Measurements from ENCODE around the gene ADGRB3. TPM values are rescaled to one million over a fixed set of nuclear protein-coding genes. Genes with fewer than 3 reads are reported as not detected.
"Not testable (repeated sequence)": the region's sequence is repeated elsewhere in the genome, so short reads cannot be mapped to it uniquely, and the experiment has no call there.

Gene ADGRB3
- total RNA-seq, 1 donor from 2014 or later: 0.05 TPM

DNA sequence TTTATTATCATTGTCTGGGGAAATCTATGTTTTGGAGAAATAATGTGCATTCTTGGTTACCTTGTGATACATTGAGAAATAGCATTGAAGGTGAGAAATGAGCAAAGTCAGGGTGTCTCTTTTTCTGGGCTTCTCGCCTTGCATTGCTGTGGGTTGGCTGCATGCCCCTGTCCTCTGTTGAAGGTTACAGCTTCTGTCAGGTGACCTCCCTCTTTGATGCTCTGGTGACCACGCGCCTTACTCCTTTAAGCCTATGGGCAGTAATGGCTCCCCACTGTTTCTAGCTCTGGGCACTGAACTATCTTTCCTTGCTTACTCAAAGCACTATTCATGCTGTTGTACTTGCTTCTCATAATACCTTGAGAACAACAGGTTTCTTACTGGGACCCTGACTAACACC, 14.6 kb downstream of the ADGRB3 start:
- DNase-seq (ENCODE audit: low read depth): no peak

- DNase-seq (ENCODE audit: low read depth): no peak
Measured at GRCh38 chr6:68650142-68650541, 15.1 kb downstream of the ADGRB3 start.

- DNase-seq (ENCODE audit: low read depth): no peak
Measured at GRCh38 chr6:68651011-68651985, 16.2 kb downstream of the ADGRB3 start.

DNA sequence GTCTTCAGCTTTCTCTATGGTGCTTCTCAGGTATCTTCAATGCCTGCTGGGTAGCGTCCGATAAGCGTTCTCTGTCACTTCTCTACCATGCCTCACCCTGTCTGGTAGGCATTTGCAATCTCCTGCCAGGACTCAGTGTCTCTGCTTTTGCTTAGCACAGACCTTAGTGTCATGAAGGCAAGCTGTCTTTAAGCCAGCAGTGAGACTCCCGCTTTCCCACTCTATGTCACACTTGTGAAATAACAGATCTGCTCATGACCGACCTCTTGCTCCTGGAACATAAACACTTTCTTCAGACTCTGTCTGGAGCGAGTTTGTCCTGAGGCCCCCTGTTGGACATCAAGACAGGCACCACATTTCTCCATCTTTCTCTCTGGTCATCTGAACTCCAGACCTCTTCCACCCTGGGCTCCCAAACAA, 17.0 kb downstream of the ADGRB3 start:
- no peak for DNase-seq (ENCODE audit: low read depth)

DNA sequence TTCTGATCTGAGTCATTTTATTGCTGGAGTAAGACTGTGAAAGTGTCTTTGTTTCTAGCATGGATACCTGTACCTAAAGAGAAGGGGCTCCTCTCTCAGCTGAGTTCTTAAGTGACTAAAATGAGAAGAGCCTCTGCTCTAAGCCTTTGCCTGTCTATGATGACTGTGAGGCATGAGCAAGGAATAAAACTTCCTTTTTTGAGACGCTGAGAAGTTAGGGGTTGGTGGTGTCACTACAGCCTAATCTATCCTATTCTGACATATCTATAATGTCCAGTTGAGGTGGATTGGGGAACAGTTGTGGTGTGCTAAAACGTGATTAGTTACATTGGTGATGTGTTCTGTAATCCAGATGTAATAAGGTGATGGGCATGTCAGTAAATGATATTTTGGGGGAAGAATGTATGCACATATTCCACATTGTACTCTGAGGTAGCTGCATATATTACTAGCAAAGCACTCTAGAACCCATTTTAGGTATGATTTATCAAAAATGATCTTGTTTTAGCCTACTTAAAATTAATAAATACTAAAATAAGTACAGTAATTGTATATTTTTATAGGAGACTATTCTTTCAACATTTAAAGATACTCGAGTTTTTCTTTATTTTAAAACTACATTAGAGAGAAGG, 18.1 kb downstream of the ADGRB3 start:
- no peak for DNase-seq (ENCODE audit: low read depth)

DNA sequence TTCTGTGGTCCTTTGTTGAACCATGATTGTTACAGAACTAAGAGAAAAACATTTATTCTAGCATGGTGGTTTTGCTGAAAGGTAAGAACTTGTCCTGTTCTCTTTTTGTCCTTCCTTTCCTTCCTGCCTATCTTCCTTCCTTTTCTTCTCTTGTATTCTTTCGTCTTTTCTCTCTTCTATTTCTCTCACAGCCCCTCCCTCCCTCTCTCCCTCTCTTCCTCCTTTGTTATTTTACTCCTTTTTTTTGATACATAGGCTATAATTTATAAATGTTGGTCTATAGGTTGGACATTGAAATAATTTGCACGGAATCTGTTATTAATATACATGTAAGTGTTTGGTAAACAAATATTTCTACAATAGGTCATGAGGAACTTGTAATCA, 18.6 kb downstream of the ADGRB3 start:
- DNase-seq (ENCODE audit: low read depth): no peak

DNA sequence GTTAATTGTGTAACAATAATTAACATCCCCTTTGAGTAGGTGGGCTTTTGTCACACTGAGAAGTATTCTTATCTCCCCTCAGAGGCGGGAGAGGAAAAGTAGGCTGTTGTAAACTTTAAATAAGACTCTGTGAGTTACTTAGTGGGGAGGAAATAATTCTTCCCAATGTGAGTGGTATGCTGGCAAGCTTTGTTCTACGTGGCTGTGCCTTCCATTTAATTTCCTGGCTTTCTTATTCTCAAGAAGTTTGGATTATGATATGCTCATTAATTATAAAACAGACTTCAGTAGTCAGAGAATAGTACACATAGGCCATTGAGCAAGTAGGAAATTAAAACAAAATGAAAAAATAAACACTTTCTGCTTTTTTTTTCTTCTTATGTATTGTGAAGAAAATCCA, 19.1 kb downstream of the ADGRB3 start:
- no peak for DNase-seq (ENCODE audit: low read depth)

DNA sequence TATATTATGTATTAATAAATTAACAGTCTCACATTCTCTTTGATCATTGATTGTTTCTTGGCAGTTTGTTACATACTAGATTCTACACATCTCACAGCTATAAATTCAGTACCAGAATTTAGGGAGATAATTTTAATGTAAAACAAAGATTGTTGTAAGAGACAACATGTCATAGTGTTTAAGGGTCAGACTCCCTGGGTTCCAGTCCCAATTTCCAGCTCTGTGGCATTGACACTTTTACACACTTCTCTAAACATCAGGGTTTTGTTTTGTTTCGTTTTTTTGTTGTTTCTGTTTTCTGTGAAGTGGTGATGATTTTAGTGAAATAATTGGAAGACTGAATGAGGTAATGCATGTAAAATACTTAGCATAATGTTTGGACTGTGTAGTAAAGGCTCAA, 19.9 kb downstream of the ADGRB3 start:
- DNase-seq (ENCODE audit: low read depth): no peak

DNA sequence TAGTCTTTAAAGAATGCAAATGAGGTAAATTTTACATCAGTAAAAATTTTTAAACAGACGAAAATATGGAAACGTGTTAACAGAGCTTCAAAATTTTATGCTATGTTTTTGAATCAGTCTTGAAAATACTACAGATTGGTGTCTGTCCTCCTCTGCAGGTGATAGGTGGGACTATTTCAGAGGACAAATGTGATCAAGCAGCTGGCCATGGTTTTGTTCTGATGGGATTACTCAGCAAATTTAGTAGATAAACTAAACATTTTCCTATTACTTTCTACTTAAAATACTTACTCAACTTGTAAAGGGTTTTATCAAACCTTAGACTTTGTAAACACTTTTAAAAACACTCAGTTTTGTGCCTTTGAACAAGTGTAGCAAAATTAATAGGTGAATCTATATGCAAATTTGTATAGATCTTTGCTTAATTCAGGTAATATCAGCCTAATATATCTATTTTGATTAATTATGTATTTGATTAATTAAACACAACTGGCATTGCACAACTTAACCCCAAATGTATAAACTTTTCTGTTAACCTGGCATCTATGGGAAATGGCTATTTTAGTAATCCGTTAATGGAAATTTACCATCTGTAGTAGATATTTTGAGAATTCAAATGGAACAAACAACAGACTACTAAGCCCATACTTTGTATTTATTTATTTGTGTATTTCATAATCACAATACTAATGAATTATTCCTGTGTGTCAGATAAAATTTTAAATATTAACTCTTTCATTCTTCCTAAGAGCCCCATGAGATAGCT, 22.5 kb downstream of the ADGRB3 start:
- DNase-seq (ENCODE audit: low read depth): no peak

DNA sequence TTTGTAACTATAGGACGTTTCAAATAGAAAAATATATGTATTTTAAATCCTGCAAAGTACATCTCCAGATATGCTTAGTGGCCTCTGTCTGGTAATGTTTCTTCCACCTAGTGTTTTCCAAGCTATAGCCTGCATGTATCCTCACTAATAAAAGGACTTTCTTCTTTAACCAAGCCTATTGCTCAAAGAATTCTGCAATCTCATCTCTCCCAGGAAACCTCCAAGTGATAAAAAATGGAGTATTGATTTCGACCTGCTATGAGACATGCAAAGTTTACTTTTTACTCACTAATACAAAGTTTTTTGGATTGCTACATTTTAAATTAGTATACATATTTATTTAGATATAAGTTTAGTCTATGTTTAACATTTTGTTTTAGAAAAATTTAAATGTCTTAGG, 23.3 kb downstream of the ADGRB3 start:
- DNase-seq (ENCODE audit: low read depth): no peak

DNA sequence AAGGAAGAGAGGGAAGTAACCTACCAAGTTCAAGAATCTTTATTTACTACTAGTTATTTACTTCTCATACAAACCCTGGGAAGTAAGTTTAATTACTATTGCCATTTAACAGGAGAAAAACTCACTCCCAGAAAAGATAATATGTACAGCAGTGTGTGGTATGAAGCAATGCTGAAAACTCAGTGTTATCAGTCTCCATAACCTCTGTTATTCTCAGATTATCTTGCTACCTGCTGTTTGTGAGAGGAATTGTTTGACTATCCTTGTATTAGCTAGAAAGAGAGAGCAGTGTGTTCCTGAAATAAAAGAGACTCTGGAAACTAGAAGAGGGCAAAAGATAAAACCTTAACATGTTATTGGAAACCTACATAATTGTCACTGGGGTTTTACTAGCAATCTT, 38.2 kb downstream of the ADGRB3 start:
- no peak for DNase-seq (ENCODE audit: low read depth)

- DNase-seq (ENCODE audit: low read depth): no peak
Measured at GRCh38 chr6:68675548-68675947, 40.5 kb downstream of the ADGRB3 start.

DNA sequence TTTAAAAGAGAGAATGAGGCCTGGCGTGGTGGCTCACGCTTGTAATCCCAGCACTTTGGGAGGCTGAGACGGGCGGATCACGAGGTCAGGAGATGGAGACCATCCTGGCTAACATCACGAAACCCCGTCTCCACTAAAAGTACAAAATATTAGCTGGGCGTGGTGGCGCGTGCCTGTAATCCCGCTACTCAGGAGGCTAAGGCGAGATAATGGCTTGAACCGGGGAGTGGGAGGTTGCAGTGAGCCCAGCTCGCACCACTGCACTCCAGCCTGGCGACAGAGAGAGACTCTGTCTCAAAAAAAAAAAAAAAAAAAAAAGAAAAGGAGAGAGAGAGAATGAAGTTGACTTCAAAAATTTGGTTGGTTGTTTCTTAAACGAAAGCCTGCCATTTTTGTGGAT, 41.0 kb downstream of the ADGRB3 start:
- not testable (repeated sequence) for DNase-seq (ENCODE audit: low read depth)

- DNase-seq (ENCODE audit: low read depth): no peak
Measured at GRCh38 chr6:68677058-68677457, 42.0 kb downstream of the ADGRB3 start.

DNA sequence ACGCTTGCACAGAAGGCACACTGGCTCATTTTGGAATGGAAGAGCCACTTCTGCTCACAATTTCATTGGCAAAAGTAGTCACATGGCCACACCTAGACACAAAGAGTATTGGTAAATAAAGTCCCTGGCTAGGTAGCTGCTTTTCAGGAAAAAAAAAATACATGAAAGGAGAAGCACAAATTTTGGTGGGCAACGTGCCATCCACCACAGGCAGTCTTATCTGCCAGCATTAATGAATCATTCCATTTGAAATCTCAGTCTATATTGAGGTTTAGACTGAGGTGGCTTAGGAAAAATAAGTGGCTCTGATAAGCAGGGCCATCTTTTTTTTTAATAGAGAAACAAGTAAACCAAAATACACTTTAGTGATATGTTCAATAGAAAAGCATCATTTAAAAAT, 44.3 kb downstream of the ADGRB3 start:
- DNase-seq (ENCODE audit: low read depth): no peak

- DNase-seq (ENCODE audit: low read depth): no peak
Measured at GRCh38 chr6:68680264-68680663, 45.2 kb downstream of the ADGRB3 start.

DNA sequence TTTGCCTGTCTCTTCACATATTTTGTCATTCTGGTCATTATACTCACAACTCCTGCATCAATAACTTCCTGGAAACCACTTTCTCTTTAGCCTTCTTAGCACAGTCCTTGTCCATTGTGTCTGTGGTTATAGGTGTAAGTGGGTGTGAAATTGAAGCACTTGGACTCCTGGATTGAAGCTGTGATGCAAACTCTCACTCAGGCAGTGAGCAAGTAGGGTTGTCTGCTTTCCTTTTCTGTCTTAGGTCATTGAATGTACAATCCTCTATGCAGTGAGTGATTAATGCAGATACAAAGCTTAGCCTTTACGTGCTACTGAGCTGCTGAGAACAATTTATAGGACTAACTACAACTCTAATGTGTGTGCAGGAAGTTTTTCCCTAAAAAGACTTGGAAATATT, 54.8 kb downstream of the ADGRB3 start:
- DNase-seq (ENCODE audit: low read depth): peak; percentile 9

DNA sequence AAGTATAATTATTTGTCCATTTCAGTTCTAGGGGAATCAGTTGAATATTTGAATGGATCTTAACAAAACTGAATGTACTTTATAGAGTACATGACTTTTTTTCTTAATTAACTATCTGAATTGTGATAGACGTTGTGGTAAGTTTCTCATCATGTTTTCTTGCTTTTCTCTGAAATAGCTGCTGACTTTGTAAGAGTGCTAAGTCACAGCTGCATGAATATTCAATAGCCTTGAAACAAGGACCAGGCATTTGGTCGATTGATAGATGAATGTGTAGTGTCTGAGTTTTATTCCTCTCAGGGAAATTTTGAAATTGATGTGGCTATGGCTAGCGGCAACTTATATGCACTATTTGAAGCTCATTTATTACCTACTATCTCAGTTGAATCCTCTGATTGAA, 56.0 kb downstream of the ADGRB3 start:
- no peak for DNase-seq (ENCODE audit: low read depth)

DNA sequence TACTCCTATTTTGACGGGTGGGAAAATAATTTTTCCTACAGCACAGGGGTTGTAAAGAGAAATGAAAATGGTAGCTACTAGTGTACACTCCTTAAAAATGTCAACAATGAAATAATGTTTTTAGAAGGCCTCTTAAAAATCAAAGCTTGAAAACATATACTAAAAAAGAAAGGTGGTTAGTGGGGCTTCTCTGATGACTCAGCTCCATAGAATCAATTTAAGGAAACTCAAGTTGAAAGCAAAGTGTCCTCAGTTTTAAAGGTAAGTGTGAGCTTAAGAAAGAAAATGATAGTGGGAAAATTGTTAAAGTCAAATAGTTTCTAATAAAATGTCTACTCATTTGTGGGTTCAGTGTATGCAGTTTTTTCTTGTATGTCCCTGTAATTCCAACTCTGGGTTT, 58.2 kb downstream of the ADGRB3 start:
- DNase-seq (ENCODE audit: low read depth): no peak

DNA sequence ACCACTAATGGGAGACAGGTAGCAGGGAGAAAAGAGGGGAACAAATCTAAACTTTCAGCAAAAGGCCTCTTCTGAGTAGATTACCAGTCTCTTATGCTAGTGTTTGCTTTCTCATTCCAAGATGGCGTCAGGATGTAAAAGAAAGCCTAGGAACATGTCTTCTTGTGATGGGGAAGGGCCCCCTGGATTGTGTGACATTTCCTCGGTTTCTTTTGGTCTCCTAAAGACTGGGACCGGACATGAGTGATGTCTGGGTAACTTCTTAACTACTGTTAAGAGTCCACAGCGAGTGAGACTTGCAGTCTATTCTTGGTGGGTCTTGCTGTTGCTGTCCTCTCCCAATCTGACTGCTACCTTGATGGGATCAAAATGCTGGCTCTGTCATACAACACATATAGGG, 60.3 kb downstream of the ADGRB3 start:
- no peak for DNase-seq (ENCODE audit: low read depth)

GRCh38 chr6:68695838-68696237, 60.8 kb downstream of the ADGRB3 start:
- no peak for DNase-seq (ENCODE audit: low read depth)

- DNase-seq (ENCODE audit: low read depth): no peak
Measured at GRCh38 chr6:68697394-68697793, 62.3 kb downstream of the ADGRB3 start.

DNA sequence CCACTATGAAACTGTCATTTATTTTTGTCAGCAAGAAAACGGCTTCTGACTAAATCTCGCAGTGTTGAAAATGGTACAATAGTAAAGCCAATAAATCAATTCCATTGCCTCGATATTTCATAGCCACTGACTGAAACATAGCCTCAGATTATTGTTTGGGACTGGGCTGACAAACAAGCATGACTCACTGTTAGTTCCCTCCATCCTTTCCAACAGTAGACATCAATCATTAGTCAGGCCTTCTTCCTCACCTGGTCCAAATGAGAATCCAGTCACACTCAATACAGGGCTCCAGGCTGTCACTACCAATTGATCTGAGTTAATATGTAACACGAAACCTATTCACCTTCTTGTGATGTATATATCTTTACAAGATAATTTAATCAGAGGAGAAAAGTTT, 66.1 kb downstream of the ADGRB3 start:
- no peak for DNase-seq (ENCODE audit: low read depth)

Measured in renal cortical epithelial cell (primary cell).